ENCODE results near the gene TMUB2. TPM values are rescaled to one million over a fixed set of nuclear protein-coding genes. Genes with fewer than 3 reads are reported as not detected.
A peak's percentile ranks its signal among the peaks of the same experiment; 100 is the strongest.

TMUB2 gene
- total RNA-seq, 2 experiments from 2014 or later: 33.3 to 34.8 TPM

GRCh38 chr17:44222112-44222869, 35.5 kb downstream of the TMUB2 start:
- ChIA-PET CTCF (interaction anchor here (0.5 to 2.1 kb wide), 7 partner anchors 12 to 248 kb away, joined by 3 to 33 read pairs (median 5); partner anchors contain the start of gene HDAC5), POLR2A (interaction anchor here (0.6 to 10.5 kb wide), 19 partner anchors 8 to 1004 kb away, joined by 3 to 181 read pairs (median 10); partner anchors contain the start of genes ATXN7L3, GRN, RUNDC3A and SLC25A39)
- Histone ChIP-seq H3K36me3 (ENCODE audit: insufficient read depth, low read length) (no peaks in the 10 kb centered on the region), H3K27me3 (ENCODE audit: control insufficient read depth in 1 of 2, insufficient read depth in 2 of 2, low read length in 2 of 2) (no peaks in the 10 kb centered on the region), H3K9me3 (ENCODE audit: control insufficient read depth in 1 of 2, insufficient read depth in 1 of 2, low read length in 2 of 2) (no peaks in the 10 kb centered on the region), H3K27ac (ENCODE audit: low read depth in 1 of 2, low read length in 2 of 2) (peak overlapping the region; percentile 43 to 91), H3K4me1 (ENCODE audit: insufficient read depth, low read length) (peaks cover 26% of the 10 kb centered on the region), H3K4me3 (ENCODE audit: low read length) (peak overlapping the region; percentile 86)
- TF ChIP-seq CTCF (IDR thresholded peaks at IDR 0.05): no peak
- peak in 8 of 14 experiments; percentile 27 to 74 (median 50) for DNase-seq
- Mint-ChIP-seq H3K36me3 (ENCODE audit: low read depth) (peaks cover 29% of the 10 kb centered on the region), H3K9me3 (no peaks in the 10 kb centered on the region), H3K27me3 (no peaks in the 10 kb centered on the region), H3K27ac (peak overlapping the region; percentile 92), H3K4me3 (peak overlapping the region; percentile 95), H3K4me1 (ENCODE audit: low read depth) (peaks cover 21% of the 10 kb centered on the region)
- intact Hi-C loops (cut with DNase I, micrococcal nuclease): no loop called here
- ATAC-seq (ENCODE audit: poor library complexity): no peak

- H3K4me3 Mint-ChIP-seq: peak overlapping the region; percentile 89
- TF ChIP-seq CTCF (IDR thresholded peaks at IDR 0.05): no peak
- no peak overlapping the region for H3K4me3 ChIP-seq (ENCODE audit: low read length)
- peaks cover 16% of the 10 kb centered on the region for H3K4me1 ChIP-seq (ENCODE audit: insufficient read depth, low read length)
- H3K9me3 Mint-ChIP-seq: no peaks in the 10 kb centered on the region
- H3K27me3 Mint-ChIP-seq: no peaks in the 10 kb centered on the region
- no peaks in the 10 kb centered on the region for H3K36me3 ChIP-seq (ENCODE audit: insufficient read depth, low read length)
- no peak overlapping the region for H3K27ac ChIP-seq (ENCODE audit: low read depth in 1 of 2, low read length in 2 of 2)
- ATAC-seq (ENCODE audit: poor library complexity) (no peak), DNase-seq (no peak)
- peaks cover 21% of the 10 kb centered on the region for H3K36me3 Mint-ChIP-seq (ENCODE audit: low read depth)
- H3K27me3 ChIP-seq (ENCODE audit: control insufficient read depth in 1 of 2, insufficient read depth in 2 of 2, low read length in 2 of 2): no peaks in the 10 kb centered on the region
- H3K9me3 ChIP-seq (ENCODE audit: control insufficient read depth in 1 of 2, insufficient read depth in 1 of 2, low read length in 2 of 2): no peaks in the 10 kb centered on the region
- peak overlapping the region; percentile 92 for H3K27ac Mint-ChIP-seq
- ChIA-PET POLR2A (interaction anchor here (1.0 to 10.5 kb wide), 4 partner anchors 12 to 103 kb away, joined by 3 to 181 read pairs (median 18); partner anchors contain the start of gene ATXN7L3), CTCF (interaction anchor here (2.1 kb wide), 1 partner anchor 14 kb away, joined by 6 read pairs; no protein-coding TSS in a partner anchor)
- H3K4me1 Mint-ChIP-seq (ENCODE audit: low read depth): peaks cover 14% of the 10 kb centered on the region
- intact Hi-C loops (cut with DNase I, micrococcal nuclease): no loop called here
Observed at GRCh38 chr17:44223541-44224071, 36.8 kb downstream of the TMUB2 start.

- no peak for DNase-seq
- CTCF ChIA-PET: no interaction called here
- Mint-ChIP-seq H3K27ac (no peak overlapping the region), H3K9me3 (no peaks in the 10 kb centered on the region), H3K4me1 (ENCODE audit: low read depth) (no peaks in the 10 kb centered on the region), H3K27me3 (no peaks in the 10 kb centered on the region), H3K36me3 (ENCODE audit: low read depth) (no peaks in the 10 kb centered on the region), H3K4me3 (no peak overlapping the region)
- intact Hi-C loops (cut with DNase I, micrococcal nuclease): no loop called here
- POLR2A ChIA-PET: interaction anchor here (0.6 kb wide), 1 partner anchor 99 kb away, joined by 3 read pairs; no protein-coding TSS in a partner anchor
- Histone ChIP-seq H3K4me3 (ENCODE audit: low read length) (no peak overlapping the region), H3K4me1 (ENCODE audit: insufficient read depth, low read length) (no peaks in the 10 kb centered on the region), H3K36me3 (ENCODE audit: insufficient read depth, low read length) (no peaks in the 10 kb centered on the region), H3K27ac (ENCODE audit: low read depth in 1 of 2, low read length in 2 of 2) (no peak overlapping the region), H3K9me3 (ENCODE audit: control insufficient read depth in 1 of 2, insufficient read depth in 1 of 2, low read length in 2 of 2) (no peaks in the 10 kb centered on the region), H3K27me3 (ENCODE audit: control insufficient read depth in 1 of 2, insufficient read depth in 2 of 2, low read length in 2 of 2) (peaks cover 0 to 3% of the 10 kb centered on the region in 2 experiments)
- ATAC-seq (ENCODE audit: poor library complexity): no peak
- TF ChIP-seq CTCF (IDR thresholded peaks at IDR 0.05): no peak
Observed at GRCh38 chr17:44229090-44229489, 42.3 kb downstream of the TMUB2 start.

All from CD4-positive, alpha-beta T cell (primary cell).